A172 (cell line): ENCODE measurements around the gene HNRNPLL. TPM values are rescaled to one million over a fixed set of nuclear protein-coding genes. Genes with fewer than 3 reads are reported as not detected.
"Not testable (repeated sequence)": the region's sequence is repeated elsewhere in the genome, so short reads cannot be mapped to it uniquely, and the experiment has no call there.

Experiments used
- DNase-seq: peaks from one replicate; pipeline ENCODE4 v3.0.0-alpha.2; 2015; ENCODE audit warnings: low spot score
- total RNA-seq: library from RNA; depleted of rRNA; stranded (reverse); fragments of >200 nt; shearing (Covaris generic); gene quantifications from 2 replicates; pipeline ENCODE4 v1.2.3, GENCODE V29; 2014; rRNA removed

HNRNPLL gene
- 49.2 and 55.8 TPM in 2 replicates for total RNA-seq

DNA sequence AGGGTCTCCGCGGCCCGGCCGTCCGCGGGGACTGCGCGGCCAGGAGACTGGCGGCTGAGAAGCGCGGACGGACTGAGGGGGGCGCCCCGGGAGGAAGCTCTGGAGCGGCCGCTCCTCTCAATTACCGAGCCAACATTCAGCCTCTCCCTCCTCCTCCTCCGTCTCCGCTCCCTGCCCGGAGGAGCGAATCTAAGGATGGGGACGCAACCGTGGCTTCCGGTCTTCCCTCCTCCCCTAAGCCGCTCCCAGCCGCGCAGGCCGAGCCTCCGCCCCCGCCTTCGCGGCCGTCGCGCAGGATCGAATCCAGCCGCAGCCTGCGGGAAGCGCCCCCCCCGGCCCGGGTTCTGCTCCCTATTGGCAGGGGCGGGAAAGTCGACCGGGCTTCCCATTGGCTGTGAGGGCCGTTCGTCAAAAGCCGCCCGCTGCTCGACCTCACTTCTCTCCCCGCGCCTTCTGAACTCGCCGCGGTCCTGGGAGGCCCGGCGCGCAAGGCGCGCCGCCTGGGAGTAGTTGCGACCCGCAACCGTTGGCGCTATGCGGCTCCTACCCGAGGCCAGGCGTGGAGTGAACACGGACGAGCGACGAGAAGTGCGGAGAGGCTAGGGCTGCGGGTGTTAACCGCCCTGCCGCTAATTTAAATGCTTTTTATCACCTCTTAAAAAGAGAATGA lies at the start of gene HNRNPLL:
TSS of gene HNRNPLL (minus strand) at position 197 of the 670 bp plus-strand sequence. CDS start 302 bp downstream, outside the sequence.
- peak; percentile 96 for DNase-seq

DNA sequence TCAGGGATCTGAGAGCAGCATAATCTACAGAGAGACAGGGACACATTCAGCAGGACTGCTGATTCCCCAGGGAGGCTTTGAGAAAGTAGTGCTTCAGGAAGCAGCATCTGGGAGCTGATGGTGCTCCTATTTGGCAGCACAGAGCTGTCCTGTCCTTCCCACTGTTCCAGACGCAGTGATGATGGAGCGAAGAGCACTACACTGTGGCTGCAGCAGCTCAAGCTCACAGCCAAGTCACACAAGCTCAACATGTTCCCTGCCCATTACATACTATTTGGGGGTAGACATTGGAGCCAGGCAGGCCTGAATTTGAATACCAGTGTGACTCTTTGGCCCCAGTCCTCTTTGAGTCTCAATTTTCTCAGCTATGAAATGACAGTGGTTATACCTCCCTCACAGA lies 48.0 kb upstream of the HNRNPLL start:
- no peak for DNase-seq

DNA sequence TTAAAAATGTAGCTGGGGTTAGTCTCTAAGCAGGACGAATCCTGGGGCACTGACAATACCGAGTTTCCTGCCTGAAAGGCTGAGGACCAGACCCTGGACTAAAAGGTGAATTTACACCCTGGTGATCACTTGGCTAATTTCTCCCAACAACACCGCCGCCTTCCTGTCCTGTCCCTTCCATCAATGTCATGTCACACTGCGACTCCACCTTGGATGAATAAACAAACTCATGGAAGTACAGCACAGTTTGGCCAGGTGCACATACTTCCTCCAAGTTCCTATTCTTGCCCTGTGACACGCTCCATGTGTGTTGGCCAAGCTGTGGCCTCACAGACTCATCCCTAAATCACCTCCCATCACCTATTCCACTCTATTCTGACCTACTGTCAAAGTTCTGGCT lies 47.3 kb upstream of the HNRNPLL start:
- no peak for DNase-seq

DNA sequence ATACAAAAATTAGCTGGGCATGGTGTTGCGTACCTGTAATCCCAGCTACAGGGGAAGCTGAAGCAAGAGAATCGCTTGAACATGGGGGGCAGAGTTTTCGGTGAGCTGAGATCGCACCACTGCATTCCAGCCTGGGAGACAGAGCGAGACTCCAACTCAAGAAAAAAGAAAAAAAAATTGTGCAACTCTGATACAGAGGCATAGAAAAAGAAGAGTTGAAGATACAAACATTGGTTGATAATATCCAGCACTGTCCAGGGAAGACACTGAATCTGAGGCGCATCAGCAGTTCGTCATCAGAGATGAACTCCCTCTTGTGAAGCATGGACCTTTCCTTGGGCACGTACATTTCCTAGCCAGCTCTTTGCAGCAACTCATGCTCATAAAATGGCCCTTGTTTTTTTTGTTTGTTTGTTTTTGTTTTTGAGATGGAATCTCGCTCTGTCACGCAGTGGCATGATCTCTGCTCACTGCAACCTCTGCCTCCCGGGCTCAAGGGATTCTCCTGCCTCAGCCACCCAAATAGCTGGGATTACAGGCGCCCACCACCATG lies 46.5 kb upstream of the HNRNPLL start:
- no peak for DNase-seq

DNA sequence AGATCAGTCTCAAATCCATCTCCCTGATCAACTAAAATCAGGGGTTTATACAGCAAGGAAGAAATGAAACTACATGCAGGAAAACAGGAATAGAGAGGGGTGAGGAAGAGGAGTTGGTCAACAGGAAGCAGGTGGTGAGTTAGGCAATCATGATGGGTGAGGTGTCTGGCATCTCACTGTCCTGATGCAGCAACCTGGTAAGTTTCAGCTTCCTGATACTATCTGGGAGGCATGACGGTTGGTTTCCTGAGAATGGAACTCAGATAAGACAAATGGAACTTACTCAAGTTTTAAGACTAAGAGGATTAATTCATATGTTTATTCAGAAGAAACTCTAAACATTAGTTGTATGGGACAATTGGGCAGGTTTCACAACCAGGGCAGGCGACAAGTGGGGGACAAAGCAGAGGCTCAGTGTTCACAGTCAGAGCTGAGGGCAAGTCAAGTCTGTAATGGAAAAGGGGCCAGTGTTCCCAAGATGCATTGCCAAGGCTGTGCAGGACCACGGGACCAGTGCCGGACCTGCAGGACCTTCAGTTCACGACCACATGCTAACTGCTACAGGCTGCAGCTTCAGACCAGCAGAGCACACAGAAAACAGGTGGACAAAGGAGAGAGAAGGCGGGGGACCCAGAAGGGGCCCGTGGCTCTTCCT lies 45.5 kb upstream of the HNRNPLL start:
- peak; percentile 29 for DNase-seq

DNA sequence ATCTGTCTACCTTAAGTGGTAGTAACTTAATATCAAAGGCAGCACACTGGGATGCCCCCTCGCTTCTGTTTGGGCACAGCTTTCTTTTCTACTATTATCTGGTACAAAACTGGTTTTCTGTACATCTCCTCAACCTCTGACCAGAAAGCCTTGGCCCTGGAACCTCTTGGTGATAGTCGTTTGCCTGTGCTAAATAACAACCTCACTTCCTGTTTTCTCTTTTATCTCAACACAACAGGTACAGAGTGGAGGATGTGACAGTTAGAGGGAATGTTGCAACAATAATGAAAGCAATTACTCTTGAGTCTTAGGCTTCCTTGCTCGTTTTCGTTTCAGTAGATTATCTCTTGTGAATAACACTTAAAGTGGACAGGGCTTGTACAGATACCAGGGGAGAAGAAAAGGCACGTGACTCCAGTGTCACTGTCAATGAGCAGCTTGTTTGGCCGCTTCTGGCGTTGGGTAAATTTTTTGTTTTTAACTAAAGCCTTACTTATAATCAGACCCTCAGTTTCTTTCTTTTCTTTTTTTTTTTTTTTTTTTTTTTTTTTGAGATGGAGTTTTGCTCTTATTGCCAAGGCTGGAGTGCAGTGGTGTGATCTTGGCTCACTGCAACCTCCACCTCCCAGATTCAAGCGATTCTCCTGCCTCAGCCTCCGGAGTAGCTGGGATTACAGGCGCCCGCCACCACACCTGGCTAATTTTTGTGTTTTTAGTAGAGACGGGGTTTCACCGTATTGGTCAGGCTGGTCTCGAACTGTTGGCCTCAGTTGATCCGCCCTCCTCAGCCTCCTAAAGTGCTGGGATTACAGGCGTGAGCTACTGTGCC lies 41.2 kb upstream of the HNRNPLL start:
- not testable (repeated sequence) for DNase-seq

DNA sequence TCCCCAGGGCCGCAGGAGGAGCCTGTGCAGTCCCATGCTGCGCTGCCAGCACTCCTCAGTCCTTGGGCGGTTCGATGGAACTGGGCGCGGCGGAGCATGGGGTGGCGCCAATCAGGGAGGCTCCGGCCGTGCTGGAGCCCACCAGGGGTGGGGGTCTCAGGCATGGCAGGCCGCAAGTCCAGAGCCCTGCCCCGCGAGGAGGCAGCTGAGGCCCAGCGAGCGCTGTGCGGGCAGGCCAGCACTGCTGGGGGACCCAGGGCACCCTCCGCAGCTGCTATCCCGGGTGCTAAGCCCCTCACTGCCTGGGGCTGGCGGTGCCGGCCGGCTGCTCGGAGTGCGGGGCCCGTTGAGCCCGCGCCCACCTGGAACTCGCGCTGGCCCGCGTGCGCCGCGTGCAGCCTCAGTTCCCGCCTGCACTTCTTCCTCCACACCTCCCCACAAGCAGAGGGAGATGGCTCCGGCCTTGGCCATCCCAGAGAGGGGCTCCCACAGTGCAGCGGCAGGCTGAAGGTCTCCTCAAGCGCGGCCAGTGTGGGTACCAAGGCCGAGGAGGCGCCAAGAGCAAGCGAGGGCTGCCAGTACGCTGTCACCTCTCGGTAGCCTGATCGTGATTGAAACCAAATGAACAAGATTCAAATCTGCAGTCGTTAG lies 40.4 kb upstream of the HNRNPLL start:
- DNase-seq: no peak

DNA sequence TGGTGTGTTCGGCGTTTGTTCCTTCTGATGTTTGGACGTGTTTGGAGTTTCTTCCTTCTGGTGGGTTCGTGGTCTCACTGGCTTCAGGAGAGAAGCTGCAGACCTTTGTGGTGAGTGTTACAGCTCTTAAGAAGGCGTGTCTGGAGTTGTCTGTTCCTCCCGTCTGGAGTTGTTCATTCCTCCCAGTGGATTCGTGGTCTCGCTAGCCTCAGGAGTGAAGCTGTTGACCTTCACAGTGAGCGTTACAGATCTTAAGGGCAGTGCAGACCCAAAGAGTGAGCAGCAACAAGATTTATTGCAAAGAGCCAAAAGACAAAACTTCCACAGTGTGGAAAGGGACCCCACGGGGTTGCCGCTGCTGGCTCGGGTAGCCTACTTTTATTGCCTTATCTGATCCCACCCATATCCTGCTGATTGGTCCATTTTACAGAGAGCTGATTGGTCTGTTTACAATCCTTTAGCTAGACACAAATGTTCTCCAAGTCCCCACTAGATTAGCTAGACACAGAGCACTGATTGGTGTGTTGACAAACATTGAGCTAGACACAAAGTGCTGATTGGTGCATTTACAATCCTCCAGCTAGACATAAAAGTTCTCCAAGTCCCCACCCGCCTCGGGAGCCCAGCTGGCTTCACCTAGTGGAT lies 39.8 kb upstream of the HNRNPLL start:
- not testable (repeated sequence) for DNase-seq

DNA sequence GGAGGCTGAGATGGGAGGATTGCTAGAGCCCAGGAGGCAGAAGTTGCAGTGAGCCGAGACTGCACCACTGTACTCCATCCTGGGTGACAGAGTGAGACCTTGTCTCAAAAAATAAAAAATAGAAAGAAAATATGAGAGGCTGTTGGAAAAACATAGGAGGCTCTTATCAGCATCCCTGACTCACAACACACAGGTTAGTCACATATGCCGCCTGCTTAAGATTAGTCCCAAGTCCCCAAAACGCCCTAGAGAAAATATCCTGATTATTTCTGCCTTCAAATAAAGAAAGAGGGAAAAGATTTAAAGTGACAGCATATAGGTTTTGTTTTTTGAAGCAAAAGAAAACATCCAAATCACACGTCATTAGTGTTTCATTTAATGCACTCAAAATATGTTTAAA lies 33.3 kb upstream of the HNRNPLL start:
- no peak for DNase-seq

DNA sequence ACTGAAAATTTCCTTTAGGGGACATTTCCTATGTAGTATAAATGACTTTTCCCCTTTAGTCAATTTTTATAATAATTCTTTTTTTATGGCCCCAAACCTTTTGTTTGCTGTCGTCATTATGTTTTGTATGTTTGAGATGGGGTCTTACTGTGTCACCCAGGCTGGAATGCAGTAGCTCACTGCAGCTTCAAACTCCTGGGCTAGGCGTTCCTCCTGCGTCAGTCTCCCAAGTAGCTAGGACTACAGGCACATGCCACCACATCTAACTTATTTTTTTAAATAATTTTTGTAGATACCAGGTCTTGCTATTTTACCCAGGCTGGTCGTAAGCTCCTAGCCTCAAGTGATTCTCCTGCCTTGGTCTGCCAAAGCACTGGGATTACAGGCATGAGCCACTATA lies 32.4 kb upstream of the HNRNPLL start:
- no peak for DNase-seq

DNA sequence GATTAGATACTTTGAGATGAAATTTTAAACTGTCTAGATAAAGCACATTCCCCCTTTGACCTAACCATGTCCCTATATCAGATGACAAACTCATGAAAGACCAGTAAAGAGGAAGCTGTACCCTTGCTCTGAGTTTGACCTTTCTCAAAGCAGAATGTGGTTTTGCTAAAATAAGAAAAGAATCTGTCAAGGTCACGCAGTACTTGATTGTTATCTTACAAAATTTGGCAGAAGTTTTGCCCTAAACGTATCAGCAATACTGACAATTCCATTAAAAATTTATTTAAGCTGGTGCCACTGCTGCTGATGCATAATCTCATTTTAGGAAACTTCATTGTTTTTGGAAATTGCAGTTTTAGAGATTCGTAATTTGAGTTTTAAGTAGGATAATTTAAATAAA lies 32.0 kb upstream of the HNRNPLL start:
- DNase-seq: no peak

DNA sequence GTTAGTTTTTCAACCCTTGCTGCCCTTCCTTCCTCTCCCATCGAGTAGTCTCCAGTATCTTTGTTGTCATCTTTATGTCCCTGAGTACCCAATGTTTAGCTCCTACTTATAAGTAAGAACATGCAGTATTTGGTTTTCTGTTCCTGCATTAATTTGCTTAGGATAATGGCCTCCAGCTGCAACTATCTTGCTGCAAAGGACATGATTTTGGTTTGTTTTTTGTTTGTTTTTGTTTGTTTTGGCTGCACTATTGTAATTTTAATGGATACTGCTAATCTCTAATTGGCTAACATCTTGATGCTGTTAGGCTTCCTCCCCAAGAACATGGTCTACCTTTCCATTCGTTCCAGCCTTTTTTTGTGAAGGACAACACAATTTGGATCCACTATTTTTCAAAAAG lies 31.2 kb upstream of the HNRNPLL start:
- DNase-seq: no peak

DNA sequence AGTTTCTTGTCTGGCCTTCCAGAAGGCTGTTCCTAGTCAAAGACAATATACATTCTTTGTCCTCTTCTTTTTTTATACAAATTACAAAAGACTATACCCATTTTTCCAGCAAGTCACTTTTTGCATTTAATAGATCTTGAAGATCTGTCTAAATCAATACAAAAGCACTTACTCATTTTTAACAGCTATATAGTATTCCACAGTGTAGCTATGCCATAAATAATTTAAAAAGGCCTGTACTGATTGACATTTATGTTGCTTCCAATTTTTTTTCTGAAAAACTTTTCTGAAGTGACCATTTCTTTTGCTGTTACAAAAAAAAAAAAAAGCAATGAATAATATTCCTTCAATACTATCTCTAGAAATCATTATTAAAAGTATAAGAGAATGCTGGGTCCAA lies 30.3 kb upstream of the HNRNPLL start:
- DNase-seq: no peak

DNA sequence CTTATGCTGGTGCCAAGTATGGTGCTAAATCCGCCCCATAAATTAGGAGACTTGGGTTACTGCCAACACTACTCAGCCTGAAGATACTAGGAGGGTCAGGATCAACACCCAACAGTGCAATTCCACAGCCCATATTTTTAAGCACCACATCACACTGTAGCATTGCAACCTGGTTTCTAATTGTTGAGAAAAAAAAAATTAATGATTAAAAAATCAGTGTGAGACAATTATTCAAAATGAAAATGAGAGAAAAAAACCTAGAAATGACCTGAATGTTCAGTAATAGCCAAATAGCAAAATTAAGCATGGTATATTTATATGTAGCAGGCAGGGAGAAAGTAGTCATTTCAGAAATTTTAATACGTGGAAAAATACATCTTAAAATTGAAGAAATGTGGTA lies 29.2 kb upstream of the HNRNPLL start:
- DNase-seq: no peak

DNA sequence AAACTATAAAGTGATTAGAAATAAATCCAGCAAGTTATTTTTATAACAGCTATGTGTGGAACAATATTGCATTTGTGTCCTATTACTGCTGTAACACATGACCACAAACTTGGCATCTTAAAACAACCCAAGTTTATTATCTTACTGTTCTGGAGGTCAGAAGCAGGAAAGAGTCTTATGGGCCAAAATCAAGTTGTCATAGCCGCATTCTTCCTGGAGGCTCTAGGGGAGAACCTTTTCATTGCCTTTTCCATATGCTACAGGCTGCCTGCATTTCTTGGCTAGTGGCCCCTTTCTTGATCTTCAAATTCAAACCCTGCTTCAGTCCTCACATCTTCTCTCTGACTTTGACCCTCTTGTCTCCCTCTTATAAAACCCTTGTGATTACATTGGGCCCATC lies 27.0 kb upstream of the HNRNPLL start:
- DNase-seq: no peak

DNA sequence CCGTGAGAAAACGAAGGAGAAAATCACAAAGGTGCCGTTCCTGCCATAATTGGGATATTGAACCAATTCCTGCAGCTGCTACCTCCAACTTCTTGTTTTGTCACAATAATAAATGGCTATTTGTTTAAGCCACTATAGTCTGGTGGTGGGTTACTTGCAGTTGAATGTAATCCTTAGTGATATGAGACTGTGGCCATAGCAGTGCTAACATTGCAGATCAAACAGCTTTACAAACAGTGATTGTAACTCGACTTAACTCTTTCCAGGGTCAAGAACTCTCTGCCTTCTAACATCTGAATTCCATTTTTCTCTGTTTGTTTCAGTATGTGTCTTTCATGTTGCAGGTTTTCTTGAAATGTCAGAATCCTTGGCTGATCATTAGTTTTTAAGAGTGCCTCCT lies 24.7 kb upstream of the HNRNPLL start:
- DNase-seq: no peak

DNA sequence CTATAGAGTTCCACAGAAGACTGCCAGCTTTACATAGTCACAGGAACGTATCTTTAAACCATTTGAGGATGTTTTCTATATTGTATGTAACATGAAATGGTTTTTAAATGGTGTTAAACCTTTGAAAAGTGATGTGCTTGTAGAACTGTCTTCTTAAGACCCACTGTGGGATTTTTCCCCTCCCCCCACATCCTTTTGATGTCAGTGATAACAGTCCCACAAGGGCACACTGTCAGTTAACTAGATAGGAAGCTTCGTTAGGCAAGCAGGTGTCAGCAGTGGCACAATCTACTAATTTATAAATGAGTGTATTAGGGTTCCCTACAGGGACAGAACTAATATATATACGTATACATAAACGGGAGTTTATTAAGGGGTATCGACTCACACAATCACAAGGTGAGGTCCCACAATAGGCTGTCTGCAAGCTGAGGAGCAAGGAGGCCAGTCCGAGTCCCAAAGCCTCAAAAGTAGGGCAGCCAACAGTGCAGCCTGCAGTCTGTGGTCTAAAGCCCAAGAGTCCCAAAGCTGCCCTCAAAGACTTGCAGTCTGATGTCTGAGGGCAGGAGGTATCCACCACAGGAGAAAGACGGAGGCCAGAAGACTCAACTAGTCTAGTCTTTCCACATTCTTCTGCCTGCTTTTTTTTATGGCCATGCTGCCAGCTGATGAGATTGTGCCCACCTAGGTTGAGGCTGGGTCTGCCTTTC lies 23.8 kb upstream of the HNRNPLL start:
- DNase-seq: no peak

DNA sequence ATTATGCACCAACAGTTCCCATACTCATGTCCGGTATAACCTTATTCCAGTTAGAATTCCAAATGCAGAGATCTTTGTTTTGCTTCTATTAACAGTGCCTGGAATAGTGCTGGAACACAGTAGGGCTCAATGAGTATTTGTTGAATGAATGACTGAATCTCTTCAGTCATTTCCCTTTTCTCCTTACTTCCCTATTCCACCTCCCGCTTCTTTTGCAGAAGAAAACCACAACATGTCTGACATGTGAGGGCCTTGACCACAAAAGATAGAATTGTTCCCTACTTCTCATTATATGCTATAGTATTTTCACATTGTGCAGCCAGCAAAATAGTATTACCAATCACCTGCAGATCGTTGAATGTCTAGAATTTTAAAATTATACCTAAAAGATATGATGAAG lies 19.5 kb upstream of the HNRNPLL start:
- DNase-seq: no peak

DNA sequence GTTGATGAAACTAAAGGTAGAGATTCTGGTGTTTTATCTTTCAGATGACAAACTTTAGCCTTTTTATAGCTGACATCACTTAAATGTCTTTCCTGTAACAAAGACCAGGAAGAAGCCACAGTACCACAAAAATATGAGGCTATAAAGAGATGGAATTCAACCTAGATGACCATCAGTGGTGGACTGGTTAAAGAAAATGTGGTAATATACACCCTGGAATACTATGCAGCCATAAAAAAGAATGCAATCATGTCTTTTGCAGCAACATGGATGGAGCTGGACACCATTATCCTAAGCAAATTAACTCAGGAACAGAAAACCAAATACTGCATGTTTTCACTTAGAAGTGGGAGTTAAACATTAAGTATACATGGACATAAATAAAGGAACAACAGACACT lies 18.3 kb upstream of the HNRNPLL start:
- no peak for DNase-seq

DNA sequence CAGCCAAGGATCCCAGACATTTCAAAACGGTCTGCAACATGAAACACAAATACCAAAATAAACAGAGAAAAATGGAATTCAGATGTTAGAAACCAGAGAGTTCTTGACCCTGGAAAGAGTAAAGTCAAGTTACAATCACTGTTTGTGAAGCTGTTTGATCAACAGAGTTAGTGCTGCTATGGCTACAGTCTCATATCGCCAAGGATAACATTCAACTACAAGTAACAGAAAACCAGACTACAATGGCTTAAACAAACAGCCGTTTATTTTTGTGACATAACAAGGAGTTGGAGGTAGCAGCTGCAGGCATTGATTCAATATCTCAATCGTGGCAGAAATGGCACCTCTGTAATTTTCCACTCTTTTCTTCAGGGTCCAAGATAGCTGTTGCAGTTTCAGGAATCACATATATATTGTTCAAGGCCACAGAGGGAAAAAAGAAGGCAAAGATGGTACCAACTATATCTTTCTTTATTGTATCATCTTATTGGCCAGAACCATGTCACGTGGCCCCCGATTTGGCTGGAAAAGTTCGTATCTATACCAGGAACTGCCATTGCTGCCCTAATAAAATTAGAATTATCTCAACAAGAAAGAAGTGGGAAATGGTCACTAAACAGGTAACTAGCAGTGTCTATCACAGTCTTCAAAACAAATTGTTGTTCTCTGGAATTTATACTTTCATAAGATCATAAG lies 17.7 kb upstream of the HNRNPLL start:
- no peak for DNase-seq
